HEK293 (cell line): ENCODE measurements around the gene SPATA16.

Source experiments
- CTCF ChIA-PET: fragments of 350-600 bp; formaldehyde crosslinking; extraction: SDS; loops from one replicate; lab custom pipeline; 2021; ENCODE audit warnings: antibody characterized with exemption; lab: Yijun Ruan, JAX
- POLR2A ChIA-PET: fragments of 300-600 bp; formaldehyde crosslinking; extraction: SDS; loops from one replicate; lab custom pipeline; 2020; ENCODE audit warnings: antibody characterized with exemption, inconsistent platforms; lab: Yijun Ruan, JAX
- H3K27ac ChIP-seq: fragments of 200-500 bp; sonication (Bioruptor generic); 2 replicates; pipeline ENCODE4 v1.5.1; 2014; ENCODE audit warnings: low read depth, low read length, control low read depth, inconsistent platforms; ENCODE audit errors: extremely low read depth
- H3K36me3 ChIP-seq, 2 experiments: fragments of 200-500 bp in 1 of 2; sonication (Bioruptor generic) in 1 of 2; 1 replicate in 1 of 2; 2 replicates in 1 of 2; pipeline ENCODE4 v1.5.1; 2014 to 2017; ENCODE audit warnings: inconsistent platforms in 2 of 2, low read length in 2 of 2; ENCODE audit not compliant: control insufficient read depth in 2 of 2, insufficient read depth in 1 of 2
- H3K4me1 ChIP-seq: fragments of 200-500 bp; sonication (Bioruptor generic); 2 replicates; pipeline ENCODE4 v1.5.1; 2014; ENCODE audit warnings: mild to moderate bottlenecking, low read length, inconsistent platforms; ENCODE audit not compliant: control insufficient read depth, insufficient read depth
- H3K4me3 ChIP-seq: 2 replicates; pipeline ENCODE4 v1.5.1; 2011; ENCODE audit warnings: low read depth, mild to moderate bottlenecking, control low read depth, low read length, moderate library complexity
- H3K9me3 ChIP-seq: fragments of 200-500 bp; sonication (Bioruptor generic); 2 replicates; pipeline ENCODE4 v1.5.1; 2014; ENCODE audit warnings: low read depth, low read length, inconsistent platforms; ENCODE audit not compliant: control insufficient read depth, insufficient read depth
- FEZF1 ChIP-seq: fragments of 450-650 bp; formaldehyde crosslinking; IDR thresholded peaks from 2 replicates; pipeline ENCODE4 v1.5.1; 2016; ENCODE audit warnings: missing biosample characterization, missing genetic modification characterization
- HOXA7 ChIP-seq: sonication (generic); formaldehyde crosslinking; IDR thresholded peaks from 2 replicates; pipeline ENCODE4 v1.8.1; 2022; ENCODE audit warnings: missing genetic modification reagents, borderline replicate concordance
- KLF9 ChIP-seq: fragments of 450-650 bp; formaldehyde crosslinking; IDR thresholded peaks from 2 replicates; pipeline ENCODE4 v1.5.1; 2016; ENCODE audit warnings: missing biosample characterization, missing genetic modification characterization, low read depth
- PRDM10 ChIP-seq: fragments of 450-650 bp; formaldehyde crosslinking; IDR thresholded peaks from 2 replicates; pipeline ENCODE4 v1.5.1; 2016; ENCODE audit warnings: missing biosample characterization, missing genetic modification characterization
- ZBTB10 ChIP-seq: fragments of 450-650 bp; formaldehyde crosslinking; IDR thresholded peaks from 2 replicates; pipeline ENCODE4 v1.5.1; 2016; ENCODE audit warnings: missing biosample characterization, missing genetic modification characterization
- ZBTB6 ChIP-seq: fragments of 450-650 bp; formaldehyde crosslinking; IDR thresholded peaks from 2 replicates; pipeline ENCODE4 v1.5.1; 2017; ENCODE audit warnings: missing biosample characterization, missing genetic modification characterization
- ZBTB7A ChIP-seq: fragments of 450-650 bp; formaldehyde crosslinking; IDR thresholded peaks from 2 replicates; pipeline ENCODE4 v1.5.1; 2016; ENCODE audit warnings: low read depth, missing biosample characterization, missing genetic modification characterization
- ZNF132 ChIP-seq: fragments of 450-650 bp; formaldehyde crosslinking; IDR thresholded peaks from 2 replicates; pipeline ENCODE4 v1.5.1; 2017; ENCODE audit warnings: missing biosample characterization, missing genetic modification characterization, borderline replicate concordance
- ZNF175 ChIP-seq: fragments of 450-650 bp; formaldehyde crosslinking; IDR thresholded peaks from 2 replicates; pipeline ENCODE4 v1.5.1; 2016; ENCODE audit warnings: missing biosample characterization, missing genetic modification characterization
- ZNF239 ChIP-seq: fragments of 450-650 bp; formaldehyde crosslinking; IDR thresholded peaks from 2 replicates; pipeline ENCODE4 v1.5.1; 2016; ENCODE audit warnings: missing biosample characterization, missing genetic modification characterization
- ZNF24 ChIP-seq: fragments of 450-650 bp; formaldehyde crosslinking; IDR thresholded peaks from 2 replicates; pipeline ENCODE4 v1.5.1; 2016; ENCODE audit warnings: missing biosample characterization, missing genetic modification characterization
- ZNF362 ChIP-seq: fragments of 450-650 bp; formaldehyde crosslinking; IDR thresholded peaks from 2 replicates; pipeline ENCODE4 v1.5.1; 2016; ENCODE audit warnings: missing biosample characterization, missing genetic modification characterization
- ZNF391 ChIP-seq: fragments of 450-650 bp; formaldehyde crosslinking; IDR thresholded peaks from 2 replicates; pipeline ENCODE4 v1.5.1; 2016; ENCODE audit warnings: low read depth, missing biosample characterization, missing genetic modification characterization, borderline replicate concordance
- ZNF423 ChIP-seq: fragments of 450-650 bp; formaldehyde crosslinking; IDR thresholded peaks from 2 replicates; pipeline ENCODE4 v1.5.1; 2016; ENCODE audit warnings: missing biosample characterization, missing genetic modification characterization
- ZNF518A ChIP-seq: fragments of 450-650 bp; formaldehyde crosslinking; conservative IDR thresholded peaks from 2 replicates; pipeline ENCODE4 v1.5.1; 2016; ENCODE audit warnings: low read depth, missing biosample characterization, missing genetic modification characterization
- ZNF544 ChIP-seq: fragments of 450-650 bp; formaldehyde crosslinking; IDR thresholded peaks from 2 replicates; pipeline ENCODE4 v1.5.0; 2017; ENCODE audit warnings: missing biosample characterization, missing genetic modification characterization
- ZNF548 ChIP-seq: fragments of 450-650 bp; formaldehyde crosslinking; IDR thresholded peaks from 2 replicates; pipeline ENCODE4 v1.5.1; 2016; ENCODE audit warnings: missing biosample characterization, missing genetic modification characterization
- ZNF549 ChIP-seq: fragments of 450-650 bp; IDR thresholded peaks from 2 replicates; pipeline ENCODE4 v1.5.1; 2018; ENCODE audit warnings: missing biosample characterization, missing genetic modification characterization, mild to moderate bottlenecking, inconsistent platforms, moderate library complexity
- ZNF585B ChIP-seq: fragments of 450-650 bp; formaldehyde crosslinking; IDR thresholded peaks from 2 replicates; pipeline ENCODE4 v1.5.1; 2016; ENCODE audit warnings: missing biosample characterization, missing genetic modification characterization
- ZNF701 ChIP-seq: fragments of 450-650 bp; formaldehyde crosslinking; IDR thresholded peaks from 2 replicates; pipeline ENCODE4 v1.5.1; 2016; ENCODE audit warnings: missing biosample characterization, missing genetic modification characterization
- ZNF837 ChIP-seq: fragments of 450-650 bp; formaldehyde crosslinking; IDR thresholded peaks from 2 replicates; pipeline ENCODE4 v1.5.1; 2016; ENCODE audit warnings: missing biosample characterization, missing genetic modification characterization
- ZNF843 ChIP-seq: fragments of 450-650 bp; formaldehyde crosslinking; IDR thresholded peaks from 2 replicates; pipeline ENCODE4 v1.5.1; 2016; ENCODE audit warnings: missing biosample characterization, missing genetic modification characterization

SPATA16 gene

GRCh38 chr3:173038484-173038871, 102.6 kb downstream of the SPATA16 start (continued):
- no peak for TF ChIP-seq ZNF362 (tag by site-specific recombination)
- no peak for TF ChIP-seq ZNF175 (tag by site-specific recombination)
- no peak for TF ChIP-seq ZNF132 (tag by site-specific recombination)
- no peak for TF ChIP-seq ZNF701
- no peak for TF ChIP-seq ZNF843 (tag by site-specific recombination)
- TF ChIP-seq ZNF549 (tag by site-specific recombination): no peak
- TF ChIP-seq ZNF585B (tag by site-specific recombination): no peak
- TF ChIP-seq ZNF548: no peak
- no peak for TF ChIP-seq KLF9 (tag by site-specific recombination)
- no peak for TF ChIP-seq ZBTB10 (tag by site-specific recombination)
- no peak for TF ChIP-seq ZNF544
- no peak for TF ChIP-seq ZNF837 (tag by site-specific recombination)
- no peak for TF ChIP-seq ZNF24 (tag by site-specific recombination)
- TF ChIP-seq, all 188 proteins: peak for 0

GRCh38 chr3:173037840-173038483, 103.1 kb downstream of the SPATA16 start:
- CTCF ChIA-PET: no interaction called here
- no peak overlapping the region for H3K4me3 ChIP-seq
- no peak for TF ChIP-seq KLF9 (tag by site-specific recombination)
- TF ChIP-seq ZNF239 (tag by site-specific recombination): no peak
- no peak for TF ChIP-seq ZNF518A (tag by site-specific recombination)
- TF ChIP-seq ZBTB7A: no peak
- TF ChIP-seq PRDM10: no peak
- no peak for TF ChIP-seq ZNF837 (tag by site-specific recombination)
- no peak for TF ChIP-seq ZBTB6
- TF ChIP-seq ZNF423 (tag by site-specific recombination): no peak
- no peak for TF ChIP-seq HOXA7 (CRISPR knock-in tag)
- no peak for TF ChIP-seq FEZF1 (tag by site-specific recombination)
- no peak for TF ChIP-seq ZNF391
- H3K4me1 ChIP-seq: no peaks in the 10 kb centered on the region
- POLR2A ChIA-PET: no interaction called here
- no peak overlapping the region for H3K27ac ChIP-seq
- no peaks in the 10 kb centered on the region for H3K9me3 ChIP-seq
- H3K36me3 ChIP-seq: no peaks in the 10 kb centered on the region
